ENCODE results near the gene CD6. TPM values are rescaled to one million over a fixed set of nuclear protein-coding genes. Genes with fewer than 3 reads are reported as not detected.
A peak's percentile ranks its signal among the peaks of the same experiment; 100 is the strongest.

The CD6 gene
- total RNA-seq, 1 donor from 2014 or later, result 0.33 TPM

DNA sequence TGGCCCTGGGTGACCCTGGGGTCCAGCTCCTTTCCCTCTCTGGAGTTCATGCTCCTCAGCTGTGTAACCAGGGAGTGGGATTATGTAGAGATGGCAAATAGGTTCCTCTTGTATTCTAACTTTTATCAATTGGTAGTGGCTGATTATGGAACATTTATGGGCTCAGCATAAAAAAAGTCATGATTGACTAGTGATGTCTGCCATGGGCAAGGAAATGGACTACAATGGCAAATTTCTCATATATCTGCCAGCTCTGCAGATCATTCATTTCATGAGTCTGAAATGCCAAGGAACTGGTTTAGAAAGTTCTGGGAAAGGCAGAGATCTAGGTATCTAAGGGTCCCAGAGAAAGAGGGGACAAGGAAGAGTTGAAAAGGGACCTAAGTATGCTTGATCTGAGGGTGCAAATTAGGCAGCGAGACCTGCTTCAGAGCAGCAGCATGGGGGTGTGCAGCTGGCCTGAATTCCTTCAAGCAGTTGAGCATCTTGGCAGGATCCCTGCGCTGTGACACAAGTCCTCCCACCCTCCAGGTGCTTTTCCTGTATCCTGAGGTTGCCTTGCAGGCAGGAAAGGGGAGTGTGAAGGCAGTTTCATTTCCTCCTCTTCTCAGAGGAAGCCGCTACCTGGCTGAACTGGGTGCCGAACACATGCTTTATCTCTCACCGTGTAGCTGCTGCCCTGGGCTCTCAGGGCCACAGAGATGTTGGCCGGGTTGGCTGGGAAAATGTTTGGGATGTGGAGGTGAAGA is 29.9 kb upstream of the CD6 start:
- TF ChIP-seq, protein P1, sequence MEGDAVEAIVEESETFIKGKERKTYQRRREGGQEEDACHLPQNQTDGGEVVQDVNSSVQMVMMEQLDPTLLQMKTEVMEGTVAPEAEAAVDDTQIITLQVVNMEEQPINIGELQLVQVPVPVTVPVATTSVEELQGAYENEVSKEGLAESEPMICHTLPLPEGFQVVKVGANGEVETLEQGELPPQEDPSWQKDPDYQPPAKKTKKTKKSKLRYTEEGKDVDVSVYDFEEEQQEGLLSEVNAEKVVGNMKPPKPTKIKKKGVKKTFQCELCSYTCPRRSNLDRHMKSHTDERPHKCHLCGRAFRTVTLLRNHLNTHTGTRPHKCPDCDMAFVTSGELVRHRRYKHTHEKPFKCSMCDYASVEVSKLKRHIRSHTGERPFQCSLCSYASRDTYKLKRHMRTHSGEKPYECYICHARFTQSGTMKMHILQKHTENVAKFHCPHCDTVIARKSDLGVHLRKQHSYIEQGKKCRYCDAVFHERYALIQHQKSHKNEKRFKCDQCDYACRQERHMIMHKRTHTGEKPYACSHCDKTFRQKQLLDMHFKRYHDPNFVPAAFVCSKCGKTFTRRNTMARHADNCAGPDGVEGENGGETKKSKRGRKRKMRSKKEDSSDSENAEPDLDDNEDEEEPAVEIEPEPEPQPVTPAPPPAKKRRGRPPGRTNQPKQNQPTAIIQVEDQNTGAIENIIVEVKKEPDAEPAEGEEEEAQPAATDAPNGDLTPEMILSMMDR (IDR thresholded peaks at IDR 0.05; ENCODE audit: unreplicated experiment), result no peak
- H3K4me3 Mint-ChIP-seq (ENCODE audit: unreplicated experiment), result peak overlapping the region; percentile 59
- H3K36me3 Mint-ChIP-seq (ENCODE audit: low read depth, unreplicated experiment), result no peaks in the 10 kb centered on the region
- no peak for DNase-seq (ENCODE audit: low spot score)
- peaks cover 14% of the 10 kb centered on the region for H3K4me1 Mint-ChIP-seq (ENCODE audit: unreplicated experiment)
- no peaks in the 10 kb centered on the region for H3K9me3 Mint-ChIP-seq (ENCODE audit: unreplicated experiment)
- peak overlapping the region; percentile 30 for H3K27ac Mint-ChIP-seq (ENCODE audit: unreplicated experiment)
- peaks cover 13% of the 10 kb centered on the region for H3K27me3 Mint-ChIP-seq (ENCODE audit: unreplicated experiment)

DNA sequence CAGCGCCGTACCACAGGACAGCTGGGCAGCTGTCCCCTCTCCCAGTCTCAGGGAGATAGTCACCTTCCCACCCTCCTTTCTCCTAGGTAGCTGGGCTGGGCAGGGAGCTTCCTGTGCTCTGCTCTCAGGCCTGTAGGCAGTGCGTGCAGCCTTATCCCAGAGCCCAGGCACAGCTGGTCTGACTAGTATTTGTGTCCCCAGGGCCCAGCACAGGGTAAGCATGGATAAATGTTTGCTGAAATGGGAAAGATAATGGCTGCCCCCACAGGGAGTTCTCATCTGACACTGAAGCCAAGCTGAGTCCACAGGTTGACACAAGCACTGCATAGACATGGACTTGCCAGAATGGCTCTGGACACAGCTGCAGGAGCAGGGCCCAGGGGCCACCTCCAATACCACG is 29.3 kb upstream of the CD6 start:
- no peaks in the 10 kb centered on the region for H3K36me3 Mint-ChIP-seq (ENCODE audit: low read depth, unreplicated experiment)
- peaks cover 13% of the 10 kb centered on the region for H3K27me3 Mint-ChIP-seq (ENCODE audit: unreplicated experiment)
- peaks cover 14% of the 10 kb centered on the region for H3K4me1 Mint-ChIP-seq (ENCODE audit: unreplicated experiment)
- TF ChIP-seq, protein P1 (IDR thresholded peaks at IDR 0.05; ENCODE audit: unreplicated experiment), result no peak
- no peak overlapping the region for H3K4me3 Mint-ChIP-seq (ENCODE audit: unreplicated experiment)
- no peak for DNase-seq (ENCODE audit: low spot score)
- no peak overlapping the region for H3K27ac Mint-ChIP-seq (ENCODE audit: unreplicated experiment)
- H3K9me3 Mint-ChIP-seq (ENCODE audit: unreplicated experiment), result no peaks in the 10 kb centered on the region

DNA sequence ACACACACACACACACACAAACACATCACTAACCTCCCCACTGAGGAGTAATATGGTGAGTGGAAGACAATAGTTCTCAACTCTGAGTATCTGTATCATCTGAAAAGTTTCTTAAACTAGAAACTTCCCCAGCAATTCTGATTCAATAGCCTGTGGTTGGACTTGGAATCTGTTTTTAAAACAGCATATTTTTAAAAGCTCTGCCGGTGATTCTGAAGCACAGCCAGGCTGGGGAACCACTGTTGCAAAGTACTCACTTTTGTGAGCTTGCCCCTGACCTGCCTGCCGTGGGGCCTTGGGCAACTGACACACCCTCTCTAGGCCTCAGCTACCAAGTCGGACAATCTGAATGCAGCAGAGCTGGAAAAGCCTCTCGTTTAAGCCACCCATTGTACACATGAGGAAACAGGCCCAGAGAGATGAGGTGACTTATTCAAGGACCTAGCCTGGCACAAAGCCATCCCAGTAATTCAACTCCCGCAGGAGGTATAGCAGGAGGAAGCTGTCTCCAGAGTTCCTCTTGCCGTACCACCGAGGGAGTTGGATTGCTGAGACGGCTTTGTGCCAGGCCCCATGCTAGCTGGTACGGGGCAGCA is 28.4 kb upstream of the CD6 start:
- DNase-seq (ENCODE audit: low spot score), result no peak
- Mint-ChIP-seq H3K4me3 (ENCODE audit: unreplicated experiment) (no peak overlapping the region), H3K36me3 (ENCODE audit: low read depth, unreplicated experiment) (no peaks in the 10 kb centered on the region), H3K9me3 (ENCODE audit: unreplicated experiment) (no peaks in the 10 kb centered on the region), H3K27me3 (ENCODE audit: unreplicated experiment) (peaks cover 13% of the 10 kb centered on the region), H3K27ac (ENCODE audit: unreplicated experiment) (peak overlapping the region; percentile 48), H3K4me1 (ENCODE audit: unreplicated experiment) (peaks cover 14% of the 10 kb centered on the region)
- TF ChIP-seq, protein P1 (IDR thresholded peaks at IDR 0.05; ENCODE audit: unreplicated experiment), result no peak

DNA sequence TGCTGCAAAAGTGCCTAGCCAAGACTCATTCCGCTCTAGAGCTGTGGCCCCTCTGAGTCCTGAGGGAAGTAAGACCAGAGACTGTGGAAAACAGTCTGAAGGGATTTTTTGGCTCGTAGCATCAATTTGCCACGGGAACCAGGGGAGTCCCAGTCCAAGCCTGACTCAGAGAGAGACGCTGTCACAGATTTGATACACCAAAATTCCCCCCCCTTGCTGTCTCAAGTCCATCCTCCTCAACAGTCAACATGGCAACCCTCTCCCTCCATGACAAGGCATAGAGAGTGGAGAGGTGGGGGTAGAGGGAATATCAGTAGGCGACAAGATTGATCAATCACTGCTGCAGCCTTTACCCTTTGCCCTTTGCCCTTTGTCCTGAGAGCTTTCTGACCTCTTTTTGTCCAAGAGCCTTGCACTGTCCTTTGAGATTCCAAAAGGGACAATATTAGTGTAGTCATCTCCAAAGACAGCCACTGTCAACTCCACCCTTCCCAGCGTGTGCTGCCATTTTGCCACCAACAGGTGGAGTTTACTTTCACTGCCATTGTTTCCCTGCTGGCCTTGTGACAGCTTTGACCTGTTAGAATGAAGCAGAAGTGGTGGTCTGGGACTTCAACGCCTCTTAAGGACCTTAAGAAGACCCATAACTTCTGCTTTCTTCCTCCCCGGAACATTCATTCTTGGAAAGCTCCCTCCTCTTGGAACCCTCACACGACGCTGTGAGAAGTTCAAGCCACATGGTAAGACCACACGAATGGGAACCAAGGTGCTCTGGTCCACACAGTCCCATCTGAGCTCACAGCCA is 26.8 kb upstream of the CD6 start:
- DNase-seq (ENCODE audit: low spot score), result no peak

More for the DNA sequence above, 26.8 kb upstream of the CD6 start:
- peaks cover 10% of the 10 kb centered on the region for H3K4me1 Mint-ChIP-seq (ENCODE audit: unreplicated experiment)
- H3K27ac Mint-ChIP-seq (ENCODE audit: unreplicated experiment), result no peak overlapping the region
- no peak overlapping the region for H3K4me3 Mint-ChIP-seq (ENCODE audit: unreplicated experiment)
- H3K36me3 Mint-ChIP-seq (ENCODE audit: low read depth, unreplicated experiment), result no peaks in the 10 kb centered on the region
- no peaks in the 10 kb centered on the region for H3K9me3 Mint-ChIP-seq (ENCODE audit: unreplicated experiment)
- H3K27me3 Mint-ChIP-seq (ENCODE audit: unreplicated experiment), result peaks cover 6% of the 10 kb centered on the region
- TF ChIP-seq, protein P1 (IDR thresholded peaks at IDR 0.05; ENCODE audit: unreplicated experiment), result peak; percentile 50
